Activated CD4-positive, alpha-beta T cell treated with anti-CD3 and anti-CD28 coated beads for 4 hours (primary cell): ENCODE results near the gene ADGRL3.
"Not testable (repeated sequence)": the region's sequence is repeated elsewhere in the genome, so short reads cannot be mapped to it uniquely, and the experiment has no call there.

Experiments
- DNase-seq, 2 donors: peaks; one replicate each; pipeline ENCODE4 v3.0.0-alpha.2; 2020

The ADGRL3 gene

DNA sequence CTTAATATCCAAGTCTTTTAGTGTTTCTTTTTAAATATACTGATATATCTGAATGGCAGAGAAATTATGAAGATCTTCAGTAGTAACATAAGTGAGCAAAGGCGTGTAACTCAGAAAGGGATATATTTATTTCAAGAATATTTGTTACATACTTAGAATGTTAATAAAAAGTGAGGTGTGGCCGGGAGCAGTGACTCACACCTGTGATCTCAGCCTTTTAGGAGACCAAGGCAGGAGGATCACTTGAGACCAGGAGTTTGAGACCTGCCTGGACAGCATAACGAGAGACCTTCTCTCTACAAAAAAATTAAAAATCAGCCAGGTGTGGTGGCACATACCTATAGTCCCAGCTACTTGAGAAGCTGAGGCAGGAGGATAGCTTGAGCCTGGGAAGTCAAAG, 651.0 kb downstream of the ADGRL3 start:
- DNase-seq, result no peak

GRCh38 chr4:61852105-61852504, 652.0 kb downstream of the ADGRL3 start:
- DNase-seq, result not testable (repeated sequence)

DNA sequence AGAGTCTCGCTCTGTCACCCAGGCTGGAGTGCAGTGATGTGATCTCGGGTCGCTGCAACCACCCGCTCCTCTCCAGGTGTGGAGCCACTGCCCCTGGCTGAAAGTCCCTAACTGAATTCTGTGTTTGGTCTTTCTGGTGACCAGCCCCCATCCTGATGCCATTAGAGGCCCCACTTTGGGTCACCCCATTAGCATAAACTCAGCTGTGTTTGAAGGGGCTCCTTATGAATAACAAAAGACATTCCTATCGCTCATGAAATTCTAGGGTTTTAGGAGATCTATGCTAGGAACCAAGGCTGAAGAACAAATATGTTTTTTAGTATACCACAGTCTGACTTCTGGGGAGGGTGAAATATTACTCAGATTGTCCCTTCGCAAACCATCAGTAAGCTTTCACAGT, 652.9 kb downstream of the ADGRL3 start:
- DNase-seq, result no peak

DNA sequence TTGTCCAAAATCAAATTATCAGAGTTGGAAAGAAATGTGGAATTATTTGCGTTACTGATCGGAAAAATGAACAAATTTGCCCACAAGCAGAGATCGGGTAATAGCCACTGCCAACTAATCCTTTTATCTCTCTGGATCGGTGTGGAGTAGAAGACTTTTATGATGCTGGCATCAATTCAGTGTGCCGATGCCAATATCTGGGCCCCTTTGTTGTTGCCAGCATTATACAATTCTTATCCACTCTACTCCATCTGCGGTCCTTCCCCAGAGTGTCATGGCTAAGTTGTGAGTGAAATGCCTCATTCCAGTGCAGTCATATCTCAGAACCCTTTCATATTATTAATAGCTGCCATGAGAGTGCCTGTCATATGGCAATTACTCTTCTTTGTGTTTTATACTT, 660.2 kb downstream of the ADGRL3 start:
- DNase-seq, result no peak

GRCh38 chr4:61864286-61864685, 664.2 kb downstream of the ADGRL3 start:
- no peak for DNase-seq

DNA sequence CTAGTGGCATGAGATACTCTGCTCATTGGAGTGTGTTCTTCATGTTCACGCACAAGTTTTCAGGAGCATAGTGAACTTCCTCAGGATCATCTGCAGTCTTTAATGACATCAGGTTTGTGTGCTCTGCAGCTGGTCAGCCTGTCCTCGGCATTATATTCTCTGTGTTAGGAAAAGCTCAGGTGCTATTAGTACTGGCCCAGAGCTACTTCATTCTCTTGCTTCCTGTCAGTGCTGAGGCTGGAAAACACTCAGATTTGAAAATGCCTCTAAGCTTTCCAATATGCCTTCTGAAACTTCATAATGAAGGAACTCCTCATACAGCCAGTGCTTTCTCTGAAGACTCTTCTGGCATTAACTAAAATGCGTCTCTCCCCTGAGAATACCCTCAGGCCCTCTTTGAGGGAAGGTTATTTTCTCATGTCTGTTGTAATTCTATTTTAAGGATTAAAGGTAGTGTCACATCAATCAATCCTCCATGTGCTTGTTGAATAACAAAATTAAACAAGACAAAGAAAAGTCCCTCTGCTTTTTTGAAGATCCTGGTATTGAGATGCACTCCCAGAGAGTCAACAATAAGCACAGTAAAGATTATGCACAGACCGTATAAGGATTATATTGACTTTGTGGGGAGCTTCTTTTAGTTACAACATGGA, 666.4 kb downstream of the ADGRL3 start:
- DNase-seq, result no peak

DNA sequence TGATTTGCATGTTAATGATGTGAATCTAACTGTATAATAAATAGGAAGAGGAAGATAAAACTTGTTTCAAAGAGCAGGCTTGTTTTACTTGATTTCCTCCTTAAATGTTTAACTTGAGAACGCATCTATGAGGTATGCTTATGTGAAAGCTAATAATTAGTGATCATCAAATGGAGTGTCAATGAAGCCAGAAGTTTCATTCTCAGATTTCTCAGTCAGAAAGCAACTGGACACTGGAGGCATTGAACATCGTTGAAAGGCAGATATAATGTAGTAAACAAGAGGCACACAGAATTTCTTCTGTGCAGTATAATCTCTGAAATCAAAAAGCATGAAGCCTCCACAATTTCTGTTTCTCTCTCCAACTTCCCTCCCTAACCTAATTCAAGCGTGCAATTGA, 672.9 kb downstream of the ADGRL3 start:
- DNase-seq, result no peak

DNA sequence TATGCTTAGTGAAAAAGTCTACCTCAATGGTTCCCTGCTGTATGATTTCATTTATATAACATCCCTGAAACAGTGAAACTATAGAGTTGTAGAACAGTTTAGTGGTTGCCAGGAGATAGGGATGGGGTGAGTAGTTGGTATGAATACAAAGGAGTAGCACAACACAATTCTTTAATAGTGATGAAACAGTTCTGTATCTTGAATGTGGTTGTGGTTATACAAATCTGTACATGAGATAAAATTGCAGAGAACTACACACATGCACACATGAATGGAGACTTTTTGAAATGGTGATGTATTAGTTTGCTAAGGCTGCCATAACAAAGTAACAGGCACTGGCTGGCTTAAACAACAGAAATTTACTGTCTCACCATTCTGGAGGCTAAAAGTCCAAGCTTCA, 677.1 kb downstream of the ADGRL3 start:
- no peak for DNase-seq

DNA sequence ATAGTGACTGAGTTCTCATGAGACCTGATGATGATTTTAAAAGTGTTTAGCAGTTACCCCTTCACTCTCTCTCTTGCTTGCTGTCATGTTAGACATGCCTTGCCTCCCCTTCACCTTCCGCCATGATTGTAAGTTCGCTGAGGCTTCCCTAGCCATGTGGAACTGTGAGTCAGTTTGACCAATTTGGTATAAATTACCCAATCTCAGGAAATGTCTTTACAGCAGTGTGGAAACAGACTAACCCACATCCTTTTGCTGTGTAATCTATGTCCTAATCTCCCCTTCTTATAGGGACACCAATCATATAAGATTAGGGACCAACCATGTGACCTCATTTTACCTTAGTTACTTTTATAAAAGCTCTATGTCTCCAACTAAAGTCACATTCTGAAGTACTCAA, 677.8 kb downstream of the ADGRL3 start:
- no peak for DNase-seq

DNA sequence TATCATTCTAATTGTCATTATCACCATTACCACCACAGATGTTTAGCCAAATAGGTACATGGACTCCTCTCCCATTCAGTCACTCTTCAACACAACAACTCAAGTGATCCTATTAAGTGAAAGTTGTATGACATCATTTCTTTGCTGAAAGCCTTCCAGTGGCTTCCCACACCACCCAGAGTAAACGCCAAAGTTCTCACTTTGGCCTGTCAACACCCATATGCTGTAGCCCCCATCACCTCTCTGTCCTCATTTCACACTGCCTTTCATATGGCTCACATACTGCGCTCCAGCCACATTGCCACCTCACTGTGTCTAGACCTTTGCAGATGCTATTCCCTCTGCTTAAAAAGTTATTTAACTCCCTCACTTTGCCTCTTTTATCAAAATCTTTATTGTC, 682.3 kb downstream of the ADGRL3 start:
- DNase-seq, result no peak

- DNase-seq, result no peak
These were observed 686.0 kb downstream of the ADGRL3 start for GRCh38 chr4:61886131-61886530.

DNA sequence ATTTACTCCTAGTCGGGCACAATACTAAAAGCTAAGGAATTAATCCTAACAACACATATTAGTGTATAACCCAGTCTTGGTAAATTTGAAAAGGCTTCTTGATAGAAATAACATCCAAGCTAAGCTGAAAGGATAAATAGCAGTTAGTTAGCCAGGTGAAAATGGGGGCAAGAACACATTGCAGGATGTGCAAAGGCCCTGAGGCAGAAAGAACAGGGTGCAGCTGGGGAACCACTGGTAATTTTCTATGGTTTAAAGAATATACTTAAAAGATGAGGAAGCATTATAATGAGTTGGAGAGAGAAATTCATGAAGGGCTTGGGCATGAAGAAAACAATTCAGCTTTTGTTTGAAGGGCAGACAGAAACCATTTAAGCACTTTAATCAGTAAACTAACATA, 689.0 kb downstream of the ADGRL3 start:
- DNase-seq, result no peak

DNA sequence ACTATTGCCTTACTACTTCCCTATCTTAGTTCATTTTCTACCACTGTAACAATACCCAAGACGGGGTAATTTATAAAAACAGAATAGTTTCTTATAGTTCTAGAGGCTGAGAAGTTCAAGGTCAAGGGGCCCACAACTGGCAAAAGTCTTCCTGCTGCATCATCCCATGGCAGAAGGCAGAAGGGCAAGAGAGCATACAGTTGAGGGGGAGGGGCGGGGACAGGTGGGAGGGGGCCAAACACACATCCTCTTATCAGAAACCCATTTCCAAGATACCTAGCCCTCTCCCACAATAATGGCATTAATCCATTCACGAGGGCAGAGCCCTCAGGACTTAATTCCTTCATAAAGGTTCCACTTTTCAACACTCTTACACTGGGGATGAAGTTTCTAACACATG, 690.2 kb downstream of the ADGRL3 start:
- no peak for DNase-seq

- no peak for DNase-seq
These were observed 691.8 kb downstream of the ADGRL3 start for GRCh38 chr4:61891953-61892352.

GRCh38 chr4:61896634-61897033, 696.5 kb downstream of the ADGRL3 start:
- no peak for DNase-seq

- no peak for DNase-seq
These were observed 708.9 kb downstream of the ADGRL3 start for GRCh38 chr4:61909031-61909430.

DNA sequence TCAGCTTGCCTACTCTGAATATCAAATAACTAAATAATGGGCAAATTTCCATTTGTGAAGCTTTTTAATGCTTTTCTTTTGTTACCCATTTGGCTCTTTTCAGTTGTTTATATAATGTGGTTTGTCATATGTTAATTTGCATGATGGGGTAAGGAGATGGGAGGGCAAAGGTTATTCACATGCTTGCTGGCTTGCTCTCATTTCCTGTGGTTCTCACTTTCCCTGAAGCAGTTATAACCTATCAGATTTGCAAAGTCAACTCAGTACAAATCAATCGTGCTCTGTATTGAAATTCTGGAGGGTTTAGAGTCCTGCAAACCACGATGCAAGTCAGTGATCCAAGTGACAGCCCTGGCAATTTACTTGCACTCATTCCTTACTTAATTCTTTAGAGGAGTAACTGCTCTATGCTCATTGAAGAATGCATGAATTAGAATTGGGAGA, 711.2 kb downstream of the ADGRL3 start:
- DNase-seq, result no peak

DNA sequence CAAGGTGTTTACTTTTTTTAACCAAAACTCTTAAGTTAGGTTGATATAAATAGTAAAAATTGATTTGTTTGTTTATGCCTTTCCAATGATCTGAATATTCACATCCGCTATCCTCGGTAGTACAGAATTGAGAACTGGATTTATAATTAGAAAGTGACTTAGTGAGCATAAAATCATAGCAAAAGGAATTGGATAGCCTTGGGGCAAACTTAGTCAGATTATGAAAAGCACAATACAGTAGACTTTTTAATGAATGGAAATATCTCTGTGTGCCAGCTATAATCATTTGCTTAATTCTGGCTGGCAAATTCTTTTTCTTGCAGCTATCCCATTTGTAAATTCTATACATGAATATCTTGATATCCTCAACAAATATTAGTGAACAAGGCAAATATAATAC, 713.5 kb downstream of the ADGRL3 start:
- DNase-seq, result no peak

DNA sequence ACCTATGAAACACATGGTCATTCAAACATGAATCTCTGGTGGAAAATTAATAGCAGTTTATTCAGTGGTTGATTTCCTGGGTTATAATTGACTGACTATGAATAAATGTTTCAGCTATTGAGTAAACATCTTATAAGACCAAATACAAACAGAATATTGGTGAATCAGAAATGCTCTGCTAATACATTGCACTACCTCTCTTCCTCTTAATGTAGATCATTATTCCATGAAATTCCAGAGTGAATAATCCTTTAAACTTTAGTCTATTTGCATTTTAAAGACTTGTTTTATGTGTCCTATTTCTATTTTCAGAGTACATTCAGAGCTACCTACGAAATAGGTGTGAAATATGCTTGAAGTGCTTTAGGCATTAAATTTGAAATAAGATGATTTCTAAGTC, 715.4 kb downstream of the ADGRL3 start:
- no peak for DNase-seq

DNA sequence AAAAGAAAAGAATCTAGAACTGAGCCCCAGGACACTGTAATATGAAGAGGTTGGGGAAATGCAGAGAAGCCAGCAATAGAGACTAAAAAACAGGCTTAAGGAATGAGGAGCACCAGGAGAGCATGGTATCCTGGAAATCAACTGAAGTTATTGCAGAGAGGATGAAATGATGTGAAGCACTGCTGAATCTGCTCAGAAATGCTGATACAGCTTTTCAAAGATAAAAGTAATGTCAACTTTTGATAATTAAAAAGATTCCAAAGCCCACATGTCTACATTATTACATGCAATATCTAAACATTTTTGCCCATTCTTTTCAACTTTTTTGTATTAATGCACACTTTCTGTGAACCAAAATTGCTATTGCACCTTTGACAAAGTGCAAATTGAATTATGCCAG, 718.4 kb downstream of the ADGRL3 start:
- no peak for DNase-seq

- DNase-seq, result no peak
These were observed 718.9 kb downstream of the ADGRL3 start for GRCh38 chr4:61918987-61919386.

DNA sequence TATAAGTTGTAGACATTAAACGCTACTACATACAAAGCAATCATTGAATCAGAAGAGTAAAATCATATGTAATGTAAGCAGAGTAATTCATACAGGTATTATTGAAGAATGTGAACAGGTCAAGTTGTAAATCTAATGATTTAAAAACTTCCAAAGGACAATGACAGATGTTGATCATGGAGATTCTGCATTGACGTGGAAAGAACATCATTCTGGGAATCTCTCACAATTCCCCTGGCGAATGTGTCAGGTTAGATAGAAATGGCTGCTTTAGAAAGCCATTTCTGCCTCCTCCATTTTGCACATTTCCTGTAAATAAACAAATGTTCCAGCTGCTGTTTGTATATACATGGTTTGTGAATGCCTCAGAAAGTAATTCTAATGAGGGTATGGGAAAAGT, 719.4 kb downstream of the ADGRL3 start:
- DNase-seq, result no peak

DNA sequence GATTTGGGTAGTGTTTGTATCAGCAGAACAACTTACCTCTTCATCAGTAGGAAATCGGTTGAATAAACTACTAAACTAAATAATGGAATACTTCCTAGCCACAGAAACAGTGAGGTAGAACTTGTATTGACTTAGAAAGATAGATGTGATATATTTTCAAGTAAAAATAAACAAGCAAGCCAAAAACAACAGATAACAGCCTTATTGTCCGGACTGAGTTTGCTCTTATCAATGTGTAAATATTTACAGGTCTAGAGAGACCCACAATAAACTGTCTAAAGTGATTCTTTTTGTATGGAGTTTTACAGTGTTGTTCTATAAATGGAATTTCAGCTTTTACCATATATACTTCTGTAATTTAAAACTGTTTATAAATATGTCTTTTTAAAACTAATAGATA, 721.8 kb downstream of the ADGRL3 start:
- DNase-seq, result no peak

DNA sequence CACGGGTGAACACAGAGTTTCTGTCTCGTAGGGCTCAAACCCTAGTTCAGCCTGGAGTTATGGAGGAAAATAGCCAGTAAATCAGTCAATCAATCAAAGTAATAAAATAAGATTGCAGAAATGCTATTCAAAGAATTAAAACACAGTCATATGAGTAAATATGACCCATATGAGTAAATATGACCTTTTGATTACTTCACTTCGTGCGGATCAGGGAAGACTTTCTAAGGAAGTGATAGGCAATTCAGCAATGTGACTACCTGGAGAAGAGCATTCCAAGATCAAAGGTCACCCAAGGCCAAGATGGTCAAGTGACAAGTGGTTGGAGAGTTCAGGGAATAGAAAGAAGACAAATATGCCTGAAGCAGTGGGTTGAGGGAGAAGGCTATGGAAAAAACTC, 722.6 kb downstream of the ADGRL3 start:
- DNase-seq, result no peak

GRCh38 chr4:61923179-61923578, 723.1 kb downstream of the ADGRL3 start:
- no peak for DNase-seq

GRCh38 chr4:61924131-61924530, 724.0 kb downstream of the ADGRL3 start:
- no peak for DNase-seq
